ENCODE data around the gene RXRB. TPM values are rescaled to one million over a fixed set of nuclear protein-coding genes. Genes with fewer than 3 reads are reported as not detected.

Gene RXRB
- total and polyA plus RNA-seq, 2 donors (not counting 3 experiments of a cell fraction or from before 2014, with no cell fraction given): 43.4 to 44.4 TPM

GRCh38 chr6:33237741-33238140 lies 37.3 kb upstream of the RXRB start:
- no TSS peak for BruUV-seq (replicated peaks)
- FAIRE-seq: no peak
- POLR2A ChIA-PET: interaction anchor here (0.7 kb wide), 1 partner anchor 258 kb away, joined by 3 read pairs; no protein-coding TSS in a partner anchor

More at GRCh38 chr6:33237741-33238140, 37.3 kb upstream of the RXRB start:
- H3K4me1 ChIP-seq (ENCODE audit: control insufficient read depth, extremely low read depth, insufficient read depth, low read length): no peaks in the 10 kb centered on the region
- H3K9me3 ChIP-seq (replicated peaks; ENCODE audit: control insufficient read depth, insufficient read depth, low read length): no peaks in the 10 kb centered on the region
- no peak overlapping the region for H3K4me3 ChIP-seq (replicated peaks in 1 of 3; ENCODE audit: insufficient read depth in 1 of 3, low read depth in 1 of 3, low read length in 3 of 3)
- TF ChIP-seq EZH2 (IDR thresholded peaks at IDR 0.05; ENCODE audit: borderline replicate concordance, low read depth, low read length, severe bottlenecking) (no peak), JUN (IDR thresholded peaks at IDR 0.05; ENCODE audit: borderline replicate concordance, insufficient read depth, insufficient read length, low read depth) (no peak), MAX (IDR thresholded peaks at IDR 0.05; ENCODE audit: insufficient read depth, insufficient read length) (no peak), MYC (IDR thresholded peaks at IDR 0.05; ENCODE audit: low read depth, low read length) (no peak), POLR2AphosphoS5 (IDR thresholded peaks at IDR 0.05; ENCODE audit: insufficient read depth, low read depth, low read length) (no peak)
- TF ChIP-seq, protein P1, sequence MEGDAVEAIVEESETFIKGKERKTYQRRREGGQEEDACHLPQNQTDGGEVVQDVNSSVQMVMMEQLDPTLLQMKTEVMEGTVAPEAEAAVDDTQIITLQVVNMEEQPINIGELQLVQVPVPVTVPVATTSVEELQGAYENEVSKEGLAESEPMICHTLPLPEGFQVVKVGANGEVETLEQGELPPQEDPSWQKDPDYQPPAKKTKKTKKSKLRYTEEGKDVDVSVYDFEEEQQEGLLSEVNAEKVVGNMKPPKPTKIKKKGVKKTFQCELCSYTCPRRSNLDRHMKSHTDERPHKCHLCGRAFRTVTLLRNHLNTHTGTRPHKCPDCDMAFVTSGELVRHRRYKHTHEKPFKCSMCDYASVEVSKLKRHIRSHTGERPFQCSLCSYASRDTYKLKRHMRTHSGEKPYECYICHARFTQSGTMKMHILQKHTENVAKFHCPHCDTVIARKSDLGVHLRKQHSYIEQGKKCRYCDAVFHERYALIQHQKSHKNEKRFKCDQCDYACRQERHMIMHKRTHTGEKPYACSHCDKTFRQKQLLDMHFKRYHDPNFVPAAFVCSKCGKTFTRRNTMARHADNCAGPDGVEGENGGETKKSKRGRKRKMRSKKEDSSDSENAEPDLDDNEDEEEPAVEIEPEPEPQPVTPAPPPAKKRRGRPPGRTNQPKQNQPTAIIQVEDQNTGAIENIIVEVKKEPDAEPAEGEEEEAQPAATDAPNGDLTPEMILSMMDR (IDR thresholded peaks at IDR 0.05; ENCODE audit: extremely low read depth in 1 of 2, insufficient read depth in 1 of 2, low read depth in 1 of 2, low read length in 2 of 2): no peak
- peaks cover 20 to 24% of the 10 kb centered on the region in 2 experiments for H3K27me3 ChIP-seq (ENCODE audit: control insufficient read depth in 2 of 2, insufficient read depth in 2 of 2, low read length in 2 of 2)
- H3K4me2 ChIP-seq (ENCODE audit: insufficient read depth, low read length): no peak overlapping the region
- H3K79me2 ChIP-seq (ENCODE audit: control insufficient read depth, insufficient read depth, low read length): no peaks in the 10 kb centered on the region
- intact Hi-C loops (cut with micrococcal nuclease) (no loop called here), dilution Hi-C loops (cut with MboI; ENCODE audit: extremely low pct_ligation_motif_present, low sequenced_read_pairs) (no loop called here)
- H4K20me1 ChIP-seq (replicated peaks; ENCODE audit: control insufficient read depth, extremely low read depth, insufficient read depth, low read length): no peaks in the 10 kb centered on the region
- no peak for DNase-seq (ENCODE audit: low read depth, low spot score)
- no peaks in the 10 kb centered on the region for H3K9me1 ChIP-seq (replicated peaks; ENCODE audit: control insufficient read depth, extremely low read depth, insufficient read depth, low read length)
- no peak overlapping the region for H3K9ac ChIP-seq (replicated peaks; ENCODE audit: extremely low read depth, insufficient read depth, low read length)
- H3K27ac ChIP-seq (ENCODE audit: insufficient read depth, low read depth, low read length): no peak overlapping the region
- H3K36me3 ChIP-seq (ENCODE audit: control insufficient read depth in 2 of 2, extremely low read depth in 1 of 2, insufficient read depth in 2 of 2, low read length in 2 of 2): no peaks in the 10 kb centered on the region
- CTCF ChIA-PET: interaction anchor here (0.8 to 7.7 kb wide), 2 partner anchors 11 to 17 kb away, joined by 4 to 43 read pairs; no protein-coding TSS in a partner anchor
- H2AFZ ChIP-seq (ENCODE audit: low read depth, low read length): no peak overlapping the region
